ENCODE measurements around the gene KLHL42.
"Not testable (repeated sequence)": the region's sequence is repeated elsewhere in the genome, so short reads cannot be mapped to it uniquely, and the experiment has no call there.

Gene KLHL42

DNA sequence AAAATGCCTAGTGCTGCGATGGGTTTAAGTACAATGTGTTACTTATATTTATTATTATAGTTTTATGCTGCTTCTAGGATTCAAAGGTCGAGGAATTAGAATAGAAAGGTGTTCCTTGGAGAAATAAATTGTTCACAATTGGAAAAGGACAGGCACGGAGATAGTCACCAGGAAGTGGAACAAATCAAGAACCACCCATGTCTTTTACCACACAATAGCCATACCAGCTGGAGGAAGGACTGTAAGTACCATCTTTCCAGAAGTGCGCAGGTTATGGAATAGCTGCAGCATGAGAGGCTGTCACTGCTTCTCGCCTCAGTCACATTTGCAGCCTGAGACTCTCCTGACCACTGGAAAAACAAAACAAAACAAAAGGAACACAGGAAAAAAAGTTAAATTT lies 40.5 kb downstream of the KLHL42 start:
- FAIRE-seq, result no peak

DNA sequence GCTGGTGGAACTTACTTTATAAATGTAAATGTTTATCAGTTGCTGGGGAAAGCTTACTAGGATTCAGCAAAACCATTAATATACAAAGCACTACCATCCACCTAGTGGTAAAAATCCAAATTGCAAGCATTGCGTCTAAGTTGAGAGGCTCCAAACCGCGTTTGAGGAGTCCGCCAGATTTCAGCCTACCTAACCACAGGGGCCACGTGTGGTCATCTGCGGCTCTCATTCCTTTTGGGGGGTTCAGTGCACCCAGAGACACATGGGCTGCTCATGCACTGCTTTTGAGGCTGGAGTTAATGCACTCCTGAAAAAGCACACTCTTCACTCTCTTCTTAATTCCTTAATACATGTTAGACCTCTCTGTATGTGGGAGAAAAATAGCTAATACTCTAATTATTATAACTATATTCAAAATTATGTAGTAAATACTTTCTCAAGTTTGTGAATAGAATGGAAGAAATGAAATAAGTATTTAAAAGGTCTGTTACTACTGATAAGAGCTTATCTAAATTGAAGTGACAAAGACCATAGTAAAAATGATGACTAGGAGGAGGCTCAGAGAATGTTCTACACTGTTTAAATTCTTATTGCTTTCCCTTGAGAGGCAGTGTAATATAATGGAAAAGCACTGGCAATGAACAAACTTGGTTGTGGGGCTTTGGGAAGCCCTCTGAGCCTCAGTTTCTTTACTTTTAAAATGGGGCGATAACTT lies 41.4 kb downstream of the KLHL42 start:
- peak; percentile 20 for FAIRE-seq

DNA sequence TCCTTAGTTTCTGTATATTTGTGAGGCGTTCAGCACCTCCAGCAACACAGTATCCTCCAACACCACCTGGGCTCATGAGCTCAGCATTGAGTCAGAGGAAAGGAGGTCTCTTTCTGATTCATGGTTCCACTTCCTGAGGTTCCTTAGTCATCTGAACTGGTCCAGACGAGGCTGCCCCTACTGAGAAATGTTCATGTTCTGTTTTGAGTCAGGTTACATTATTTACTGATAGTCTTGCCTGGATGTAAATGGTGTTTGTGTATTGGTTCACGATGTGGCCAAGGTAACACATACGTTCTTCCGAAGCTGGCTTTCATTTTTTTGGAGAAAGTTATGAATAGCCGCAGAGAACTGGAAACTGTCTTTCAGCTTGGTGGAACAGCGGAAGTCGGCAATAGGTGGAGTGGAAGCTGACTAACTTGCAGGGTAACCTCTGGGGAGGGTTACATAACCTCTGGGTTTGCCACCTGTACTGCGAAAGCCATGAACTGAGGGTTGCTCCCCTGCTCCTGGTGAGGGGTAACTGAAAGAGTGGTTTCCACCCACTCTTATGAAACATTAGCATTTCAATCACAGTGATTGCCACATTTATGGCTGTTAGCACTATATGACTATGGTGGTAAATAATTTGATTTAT lies 42.2 kb downstream of the KLHL42 start:
- no peak for FAIRE-seq

DNA sequence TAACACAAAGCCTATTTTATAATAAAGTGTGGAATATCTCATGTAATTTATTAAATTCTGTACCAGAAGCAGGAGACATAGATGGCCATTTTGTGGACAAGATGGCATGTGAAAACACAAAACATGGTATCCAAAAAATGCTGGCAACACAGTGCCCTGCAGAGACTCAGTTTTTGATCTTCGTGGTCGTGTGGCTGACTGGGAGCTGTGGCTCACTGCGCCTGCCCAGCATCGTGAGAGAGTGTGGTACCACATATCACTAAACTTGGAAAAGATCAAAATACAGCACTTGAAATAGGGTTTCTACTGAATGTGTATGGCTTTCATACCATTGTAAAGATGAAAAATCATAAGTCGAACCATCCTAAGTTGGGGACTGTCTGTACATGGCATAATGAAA lies 43.0 kb downstream of the KLHL42 start:
- FAIRE-seq, result no peak

DNA sequence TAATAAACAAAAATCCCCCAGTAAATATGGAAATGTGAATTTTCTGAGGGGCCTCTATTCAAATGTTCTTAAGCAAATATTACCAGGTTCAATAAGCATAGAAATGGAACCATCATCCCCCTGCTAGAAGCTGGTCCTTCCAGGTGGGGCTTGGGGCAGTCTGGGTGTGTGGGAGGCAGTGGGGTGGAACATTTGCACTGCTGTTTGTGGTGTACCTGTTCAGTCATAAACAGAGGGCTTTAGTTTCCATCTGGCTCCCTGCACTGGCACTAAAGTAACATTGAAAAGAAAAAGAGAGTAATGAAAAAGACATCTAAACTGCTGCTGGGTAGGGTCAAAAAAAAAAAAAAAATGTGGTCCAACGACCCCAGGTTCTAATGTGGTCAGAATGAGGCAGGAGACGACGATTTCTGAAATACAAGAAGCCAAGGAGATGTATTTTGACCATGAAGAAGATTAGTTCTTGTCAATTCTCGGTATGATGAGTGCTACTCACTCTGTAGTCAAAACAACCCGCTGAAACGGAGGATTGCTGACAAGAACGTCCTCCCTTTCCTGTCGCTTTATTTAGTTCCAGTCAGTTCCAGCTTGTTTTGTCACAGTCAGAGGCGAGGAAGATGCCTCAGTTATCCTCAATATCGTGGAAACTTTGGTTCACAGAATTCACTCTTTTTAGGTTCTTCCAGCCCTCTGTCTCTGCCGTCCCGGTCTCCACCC lies 44.3 kb downstream of the KLHL42 start:
- no peak for FAIRE-seq

DNA sequence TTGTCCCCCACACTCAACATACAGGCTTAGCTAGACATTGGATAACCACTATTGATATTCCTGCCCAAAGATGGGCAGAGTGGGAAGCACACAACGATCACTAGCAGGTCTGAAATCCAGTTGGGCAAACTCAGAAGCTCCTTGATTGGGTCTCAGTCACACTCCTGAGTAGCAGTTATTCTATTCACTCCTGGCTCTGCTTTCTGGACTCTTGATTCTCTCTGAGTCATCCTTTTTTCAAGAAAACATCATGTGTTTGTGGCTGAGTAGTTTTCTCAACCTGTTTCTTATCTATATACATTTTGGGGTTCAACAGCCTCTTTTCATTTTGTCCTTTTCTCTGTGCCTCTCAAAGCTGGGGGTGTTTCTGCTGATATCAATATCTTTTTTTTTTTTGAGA lies 46.0 kb downstream of the KLHL42 start:
- no peak for FAIRE-seq

DNA sequence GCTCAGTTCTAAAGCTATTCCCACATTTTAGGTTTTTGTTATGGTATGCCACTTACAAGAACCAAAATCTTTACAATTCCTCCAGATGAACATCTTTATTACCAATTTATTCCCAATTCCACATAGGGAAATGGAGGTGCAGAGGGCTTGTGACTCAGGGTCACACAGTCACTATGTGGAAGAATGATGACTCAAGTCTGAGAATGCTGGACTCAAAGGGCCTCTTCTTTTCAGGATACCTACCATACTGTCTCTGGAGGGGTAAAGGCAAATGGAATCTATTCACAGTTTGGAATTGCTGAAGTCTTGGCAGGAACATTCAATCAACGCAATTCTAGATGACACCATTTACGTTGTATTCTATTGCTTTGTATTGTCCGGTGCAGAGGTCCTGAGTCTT lies 48.2 kb downstream of the KLHL42 start:
- no peak for FAIRE-seq

DNA sequence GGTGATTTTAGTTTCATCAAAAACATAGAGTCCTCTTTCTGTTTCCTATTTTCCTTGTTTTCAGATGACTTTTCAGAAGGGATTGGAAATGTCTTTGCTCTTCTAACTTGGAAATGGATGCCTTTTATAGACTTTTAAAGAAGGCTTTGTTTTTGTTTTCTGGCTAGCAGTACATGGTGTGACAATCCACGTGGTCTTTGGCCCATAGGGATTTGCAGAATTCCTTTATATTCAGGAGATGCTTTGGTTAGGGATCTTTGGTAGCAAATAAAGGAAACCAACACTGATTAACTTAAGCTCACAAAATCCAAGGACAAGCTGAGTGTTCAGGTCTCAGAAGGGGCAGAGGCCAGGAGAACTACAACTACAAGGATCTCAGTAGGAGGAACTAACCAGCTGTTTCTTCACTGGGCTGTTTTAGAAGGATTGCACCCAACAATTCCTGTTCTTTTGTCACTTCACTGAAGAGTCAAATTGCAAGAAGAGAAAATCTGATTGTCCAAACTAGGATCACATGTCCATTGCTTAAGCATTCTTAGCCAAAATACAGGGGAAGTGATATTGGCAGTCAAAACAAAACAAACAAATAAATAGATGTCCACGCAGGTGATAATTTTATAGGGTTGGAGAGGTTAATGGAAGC lies 58.6 kb downstream of the KLHL42 start:
- no peak for FAIRE-seq

DNA sequence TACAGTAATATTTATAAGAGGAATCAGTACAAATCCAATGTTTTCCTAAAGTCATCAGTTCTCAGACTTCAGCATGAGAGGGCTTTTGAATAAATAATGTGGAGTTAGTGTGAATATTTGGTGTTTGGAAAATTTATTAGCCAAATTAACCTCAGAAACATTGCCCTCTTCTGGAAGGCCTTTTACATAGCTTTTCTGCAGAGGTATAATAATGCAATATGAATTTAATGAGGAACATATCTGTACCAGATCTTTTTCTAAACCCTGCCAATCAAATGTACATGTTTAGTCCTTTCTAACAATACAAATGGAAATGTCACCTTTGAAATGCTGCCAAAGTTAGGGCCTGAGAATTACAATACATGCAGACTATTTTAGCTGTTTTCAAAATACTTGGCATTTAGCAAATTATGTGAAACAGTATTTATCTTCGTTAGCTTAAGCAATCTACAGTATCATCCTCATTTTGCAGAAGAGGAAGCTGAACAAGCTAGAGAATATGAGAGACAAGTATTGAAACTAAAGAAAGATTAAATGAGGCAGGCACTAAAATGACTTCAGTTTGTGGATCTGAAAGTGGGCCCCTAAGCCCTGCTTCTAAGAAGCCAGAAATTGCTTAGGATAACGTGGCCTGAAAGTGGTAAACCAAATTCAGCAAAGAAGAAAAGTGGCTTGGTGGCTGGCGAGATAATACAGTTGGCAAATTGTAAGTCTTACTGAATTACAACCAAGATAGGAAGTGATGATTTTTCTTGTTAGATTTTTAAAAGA lies 60.4 kb downstream of the KLHL42 start:
- FAIRE-seq, result no peak

DNA sequence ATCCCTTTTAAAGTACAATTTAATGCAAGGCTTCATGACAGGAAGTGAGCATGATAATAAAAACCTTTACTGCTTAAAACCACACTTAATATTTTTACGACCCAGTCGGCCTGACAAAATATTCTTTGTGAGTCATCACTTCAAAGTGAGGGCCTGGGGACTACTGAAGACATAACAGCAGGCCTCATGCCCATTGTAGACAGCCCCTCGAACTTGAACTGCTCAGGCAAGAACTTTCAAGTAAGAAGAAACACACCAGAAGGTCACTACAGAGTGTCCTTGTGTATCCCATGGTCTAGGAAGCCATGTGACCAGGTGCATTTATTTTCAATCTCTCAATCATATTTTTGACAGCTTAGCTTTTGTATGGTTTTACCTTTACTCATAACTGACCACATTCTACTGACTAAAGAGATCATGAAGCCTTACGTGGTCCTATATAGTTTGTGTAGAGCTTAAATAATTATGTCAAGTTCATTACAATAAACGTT lies 61.4 kb downstream of the KLHL42 start:
- FAIRE-seq, result no peak

DNA sequence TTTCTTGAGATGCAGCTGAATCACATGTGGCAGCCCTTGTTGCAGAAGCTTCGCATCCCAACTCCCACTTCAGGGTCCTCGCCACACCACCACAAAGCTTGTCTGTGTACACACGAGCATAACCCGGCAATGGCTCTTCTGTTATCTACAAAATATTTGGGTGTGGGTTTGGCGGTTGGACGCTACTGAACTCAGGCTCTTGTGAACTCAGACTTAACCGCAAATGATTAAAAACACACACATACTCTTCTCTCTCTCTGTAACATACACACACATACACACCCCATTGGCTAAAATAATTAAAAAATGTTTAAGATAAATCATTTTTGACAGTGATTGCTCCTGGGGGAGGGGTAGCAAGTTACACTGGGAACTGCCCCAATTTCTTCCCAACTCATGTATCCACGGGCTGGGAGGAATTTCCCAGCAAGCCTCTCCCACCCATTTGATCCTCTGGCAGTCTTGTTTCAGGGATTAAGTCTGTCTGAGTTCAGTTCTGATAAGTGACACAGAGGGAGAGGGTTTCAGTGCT lies 63.7 kb downstream of the KLHL42 start:
- no peak for FAIRE-seq

DNA sequence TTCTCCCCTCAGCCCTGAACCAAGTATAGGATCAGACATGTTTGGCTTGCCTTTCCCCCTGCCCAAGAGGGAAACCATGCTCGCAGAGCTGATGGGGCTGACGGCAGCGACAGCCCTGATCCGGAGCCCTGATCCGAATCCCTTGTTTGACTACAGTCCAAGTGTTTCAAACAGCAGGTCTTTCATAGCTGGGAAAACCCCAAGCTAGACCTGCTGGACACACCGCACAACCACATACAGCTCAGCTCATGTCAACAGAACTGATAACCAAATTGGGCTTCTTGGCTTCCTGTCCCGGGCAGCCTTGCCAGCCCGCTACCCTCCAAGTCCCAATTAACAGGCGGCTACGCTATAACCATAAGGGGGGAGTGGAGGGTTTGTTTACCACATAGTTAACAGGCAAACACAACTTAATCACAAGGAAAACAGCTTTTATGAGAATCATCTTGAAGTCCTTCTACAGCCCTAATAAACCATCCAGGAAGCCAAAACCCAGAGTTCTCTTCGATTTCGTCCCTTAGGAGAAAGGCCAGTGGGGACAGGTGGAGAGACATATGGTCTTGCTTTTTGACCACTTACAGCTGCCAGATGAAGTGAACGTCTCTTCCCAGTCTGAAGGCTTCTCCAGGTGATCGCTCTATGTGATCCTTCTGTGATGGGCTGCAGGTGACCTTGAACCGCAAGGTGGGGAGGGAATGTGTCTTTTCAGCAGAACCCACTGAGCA lies 64.5 kb downstream of the KLHL42 start:
- no peak for FAIRE-seq

DNA sequence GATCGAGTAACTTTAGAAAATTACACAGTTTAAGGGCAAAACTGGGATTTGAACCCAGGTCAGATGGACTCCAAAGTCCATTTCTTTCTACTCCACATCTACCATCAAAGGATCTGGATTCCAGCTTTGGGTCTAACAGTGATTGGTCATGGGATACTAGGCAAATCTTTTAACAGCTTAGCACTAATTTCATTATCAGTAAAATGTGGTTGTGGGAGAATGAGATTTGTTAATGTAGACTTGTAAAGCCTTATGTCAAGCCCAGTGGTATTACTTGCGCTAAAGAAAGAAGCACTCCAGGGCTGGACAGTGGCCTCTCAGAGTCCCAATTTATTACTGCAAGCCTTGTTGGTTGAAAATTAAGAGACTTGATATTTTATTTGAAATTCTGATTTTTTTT lies 65.2 kb downstream of the KLHL42 start:
- no peak for FAIRE-seq

DNA sequence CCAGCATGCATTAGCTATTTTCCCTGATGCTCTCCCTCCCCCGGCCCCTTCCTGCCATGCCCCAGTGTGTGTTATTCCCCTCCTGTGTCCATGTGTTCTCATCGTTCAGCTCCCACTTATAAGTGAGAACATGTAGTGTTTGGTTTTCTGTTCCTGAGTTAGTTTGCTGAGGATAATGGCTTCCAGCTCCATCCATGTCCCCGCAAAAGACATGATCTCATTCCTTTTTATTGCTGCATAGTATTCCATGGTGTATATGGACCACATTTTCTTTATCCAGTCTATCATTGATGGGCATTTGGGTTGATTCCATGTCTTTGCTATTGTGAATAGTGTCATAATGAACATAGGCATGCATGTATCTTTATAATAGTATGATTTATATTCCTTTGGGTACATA lies 65.7 kb downstream of the KLHL42 start:
- FAIRE-seq, result not testable (repeated sequence)

DNA sequence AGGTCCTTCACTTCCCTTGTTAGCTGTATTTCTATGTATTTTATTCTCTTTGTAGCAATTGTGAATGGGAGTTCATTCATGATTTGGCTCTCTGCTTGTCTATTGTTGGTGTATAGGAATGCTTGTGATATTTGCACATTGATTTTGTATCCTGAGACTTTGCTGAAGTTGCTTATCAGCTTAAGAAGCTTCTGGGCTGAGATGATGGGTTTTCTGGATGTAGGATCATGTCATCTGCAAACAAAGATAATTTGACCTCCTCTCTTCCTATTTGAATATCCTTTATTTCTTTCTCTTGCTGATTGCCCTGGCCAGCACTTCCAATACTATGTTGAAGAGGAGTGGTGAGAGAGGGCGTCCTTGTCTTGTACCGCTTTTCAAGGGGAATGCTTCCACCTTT lies 67.3 kb downstream of the KLHL42 start:
- FAIRE-seq, result not testable (repeated sequence)

DNA sequence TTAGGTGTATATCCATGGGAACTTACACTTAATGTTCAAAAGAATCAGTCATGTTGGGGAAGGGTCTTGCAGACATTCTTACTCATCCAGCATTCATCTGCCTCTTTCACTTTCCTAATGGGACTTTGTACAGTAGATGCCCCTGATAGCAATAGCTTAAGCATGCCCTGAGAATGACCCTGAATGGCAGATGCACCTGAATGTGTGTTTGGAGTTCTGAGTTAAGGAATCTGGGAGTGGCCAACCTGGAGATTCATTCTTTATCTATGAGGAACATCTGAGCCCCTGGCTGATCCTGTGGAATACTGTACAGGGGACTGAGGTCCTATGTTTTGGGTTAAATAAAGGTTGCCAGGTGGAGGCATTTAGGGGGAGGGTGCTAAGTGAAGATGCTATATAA lies 71.3 kb downstream of the KLHL42 start:
- FAIRE-seq, result no peak

DNA sequence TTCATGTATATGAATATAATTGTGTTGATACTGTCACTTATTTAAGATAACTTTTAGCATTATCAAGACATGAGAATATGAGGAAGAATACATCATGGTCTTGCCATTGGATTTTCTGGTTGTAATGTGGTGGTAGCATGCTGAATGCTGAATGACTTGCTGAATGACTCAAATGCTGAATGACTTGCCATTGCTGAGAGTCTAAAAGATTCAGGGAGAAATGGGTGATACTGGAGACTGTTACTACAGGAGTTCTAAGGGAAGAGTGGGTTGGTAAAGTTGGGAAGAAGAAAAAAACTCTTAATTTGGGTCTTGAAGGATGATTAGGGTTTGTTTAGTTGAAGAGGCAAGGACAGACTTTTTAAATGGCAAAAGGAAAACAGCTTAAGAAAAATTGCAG lies 72.1 kb downstream of the KLHL42 start:
- FAIRE-seq, result no peak

All from TTC549 (cell line).